NCI-H1417 treated with DMSO at 0.1 percent for 48 hours (cell line): Measurements from ENCODE around the gene FOXB1.

Experiments used
- DNase-seq: peaks from one replicate; lab custom pipeline; 2025; lab: John Stamatoyannopoulos, UW

Gene FOXB1

DNA sequence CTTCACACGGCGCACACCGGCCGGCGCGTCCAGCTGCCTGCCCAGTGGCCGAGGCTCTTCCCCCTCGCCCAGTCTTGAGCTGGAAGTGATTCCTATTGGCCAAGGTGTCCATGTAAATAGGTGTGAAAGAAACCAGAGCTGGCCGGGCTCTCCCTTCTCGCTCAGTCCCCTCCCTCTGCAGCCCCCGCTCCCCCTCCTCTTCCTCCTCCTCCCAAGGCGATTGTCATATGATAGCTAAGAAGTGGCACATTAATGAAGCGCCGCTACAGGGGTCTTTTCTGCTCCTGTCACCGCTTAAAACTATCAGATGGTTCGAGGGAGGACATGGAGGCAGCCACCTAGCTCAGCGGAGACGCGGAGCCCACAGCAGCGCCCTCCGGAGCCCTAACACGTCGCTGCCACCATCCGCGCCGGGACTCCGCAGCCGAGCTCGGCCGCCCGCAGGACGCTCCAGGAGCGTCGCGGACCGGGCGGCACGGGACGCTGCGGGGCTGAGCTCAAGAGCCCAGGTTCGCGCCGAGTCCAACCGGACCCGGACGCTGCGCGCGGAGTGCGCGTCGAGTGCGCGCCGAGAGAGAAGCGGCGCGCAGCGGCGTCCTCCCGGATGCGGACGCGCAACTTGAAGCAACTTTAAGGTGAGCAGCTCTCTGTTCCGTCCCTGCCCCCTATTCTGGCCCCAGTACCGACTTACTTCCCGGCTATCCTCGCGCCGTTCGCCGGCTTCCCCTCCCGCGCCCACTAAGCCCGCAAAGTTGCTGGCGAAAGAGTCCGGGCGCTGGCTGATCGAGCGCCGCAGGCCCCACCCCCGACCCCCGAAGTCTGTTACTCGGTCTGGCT, at the start of gene FOXB1:
Gene FOXB1, plus strand, starts transcription at position 303 of the 837 bp plus-strand sequence. CDS start 653 bp downstream, outside the sequence.
- no peak for DNase-seq

- no peak for DNase-seq
These were observed 45.8 kb upstream of the FOXB1 start for GRCh38 chr15:59958288-59958687.

DNA sequence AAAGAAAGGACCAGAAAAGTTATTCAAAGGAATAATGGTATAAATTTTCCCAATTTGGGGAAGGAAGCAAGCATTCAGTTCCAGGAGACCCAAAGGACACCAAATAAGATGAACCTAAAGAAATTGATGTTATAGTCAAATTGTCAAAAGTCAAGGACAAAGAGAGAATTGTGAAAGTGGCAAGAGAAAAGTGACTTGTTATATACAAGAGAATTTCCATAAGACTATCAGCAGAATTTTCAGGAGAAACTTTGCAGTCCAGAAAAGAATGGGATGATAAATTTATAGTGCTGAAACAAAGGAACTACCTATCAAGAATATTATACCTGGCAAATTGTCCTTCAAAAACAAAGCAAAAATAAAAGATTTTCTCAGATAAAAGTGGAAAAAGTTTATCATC, 43.8 kb upstream of the FOXB1 start:
- DNase-seq = no peak

DNA sequence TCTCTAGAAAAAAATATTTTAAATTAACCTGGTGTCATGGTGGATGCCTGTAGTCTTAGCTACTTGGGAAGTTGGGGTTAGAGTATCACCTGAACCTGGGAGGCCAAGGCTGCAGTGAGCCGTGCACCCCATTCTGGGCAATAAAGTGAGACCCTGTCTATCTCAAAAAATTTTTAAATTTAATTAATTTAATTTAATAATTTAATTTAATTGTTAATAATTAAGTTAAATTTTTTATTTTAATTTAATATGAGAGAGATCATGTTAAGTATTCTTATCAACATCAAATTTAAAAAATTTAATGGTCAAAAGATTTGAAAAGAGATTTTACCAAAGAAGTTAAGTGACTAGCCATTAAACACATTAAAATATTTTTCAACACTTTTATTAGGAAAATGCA, 40.8 kb upstream of the FOXB1 start:
- no peak for DNase-seq

GRCh38 chr15:59963925-59964324, 40.2 kb upstream of the FOXB1 start:
- no peak for DNase-seq

DNA sequence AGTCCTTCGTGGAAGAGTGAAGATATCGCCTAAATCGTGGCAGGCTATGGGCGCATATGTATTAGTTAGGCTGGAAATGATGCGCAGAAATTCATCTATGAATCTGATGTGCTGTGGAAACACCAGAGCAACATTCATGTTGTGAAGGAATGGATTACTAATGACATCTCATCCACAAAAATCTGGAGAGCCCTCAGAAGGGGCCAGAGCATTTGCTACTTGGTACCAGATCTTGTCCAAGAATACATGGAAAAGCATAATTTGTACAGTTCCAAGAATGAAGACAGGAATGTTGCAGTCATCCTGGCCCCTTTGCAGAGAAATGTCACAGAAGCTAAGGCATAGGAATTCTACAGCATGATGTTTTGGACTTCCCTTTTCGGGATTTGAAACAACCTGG, 38.4 kb upstream of the FOXB1 start:
- DNase-seq = no peak

DNA sequence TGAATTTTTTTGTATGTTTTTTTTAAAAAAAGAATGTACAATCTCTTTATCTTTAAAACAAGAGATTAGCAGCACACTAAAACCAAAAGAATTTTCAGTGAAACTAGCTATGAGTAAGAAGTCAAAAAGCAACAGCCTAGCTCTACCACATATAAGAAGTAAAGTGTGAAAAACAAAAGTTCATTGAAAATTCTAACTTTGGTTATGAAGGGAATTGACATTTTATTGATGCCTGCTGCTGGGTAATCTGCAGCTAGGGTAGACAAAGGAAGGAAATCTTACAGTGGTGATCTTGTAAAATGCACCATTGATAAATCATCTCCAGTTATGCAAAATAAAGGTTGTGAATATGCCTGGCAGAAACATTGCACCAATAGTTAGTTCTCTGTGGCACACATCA, 37.8 kb upstream of the FOXB1 start:
- DNase-seq = no peak

GRCh38 chr15:59968314-59968713, 35.8 kb upstream of the FOXB1 start:
- no peak for DNase-seq

DNA sequence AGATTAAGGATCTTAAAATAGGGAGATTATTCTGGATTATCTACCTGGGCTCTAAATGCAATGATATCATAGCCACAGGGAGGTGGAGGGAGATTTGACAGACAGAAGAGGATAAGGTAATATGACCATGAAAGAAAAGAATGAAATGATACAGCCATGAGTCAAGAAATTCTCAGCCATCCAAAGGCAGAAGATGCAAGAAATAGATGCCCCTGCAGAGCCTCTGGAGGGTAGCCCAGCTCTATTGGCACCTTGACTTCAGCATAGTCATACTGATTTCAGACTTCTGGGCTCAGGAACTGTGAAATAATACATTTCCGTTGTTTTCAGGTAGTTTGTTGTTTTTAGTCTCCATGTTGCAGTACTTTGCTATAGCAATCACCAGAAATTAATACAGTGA, 31.9 kb upstream of the FOXB1 start:
- DNase-seq = no peak

DNA sequence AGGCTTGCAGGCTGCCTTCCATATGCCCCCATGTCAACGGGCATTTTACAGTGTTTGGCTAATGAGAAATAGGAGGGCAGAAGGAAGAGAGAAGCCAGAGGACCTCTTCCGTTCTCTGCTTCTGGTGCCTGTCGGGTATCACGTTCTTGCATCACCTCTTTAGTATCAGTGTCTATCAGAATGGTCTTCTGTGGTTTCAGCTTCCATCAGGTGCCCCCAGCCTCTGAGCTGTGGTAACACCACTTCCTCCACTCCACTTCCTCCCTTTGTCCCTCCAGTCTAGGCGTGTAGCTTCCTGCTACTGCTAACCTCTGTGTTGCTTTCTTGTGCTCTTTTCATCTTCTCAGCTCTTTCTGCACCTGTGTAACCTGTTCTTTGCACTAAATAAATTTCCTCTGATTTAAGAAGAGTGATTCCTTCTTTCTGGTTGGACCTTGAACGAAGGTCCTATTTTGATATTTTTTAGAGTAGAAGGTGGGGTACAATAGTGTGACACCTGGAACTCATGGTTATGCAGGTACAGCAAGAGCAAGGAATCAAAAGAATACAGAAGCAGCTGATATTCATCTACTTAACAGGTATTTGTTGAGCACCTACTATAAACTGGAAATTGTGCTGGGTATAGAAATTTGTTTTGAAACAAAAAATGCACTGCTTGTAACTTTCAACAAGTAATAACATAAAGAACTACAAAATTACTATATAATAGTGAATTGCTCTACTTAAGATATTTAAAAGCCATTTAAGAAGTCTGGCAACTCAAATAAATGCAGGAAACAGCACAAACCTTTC, 27.4 kb upstream of the FOXB1 start:
- no peak for DNase-seq

- DNase-seq = peak; percentile 89
These were observed 12.3 kb upstream of the FOXB1 start for GRCh38 chr15:59991834-59992233.

- DNase-seq = no peak
These were observed 10.9 kb upstream of the FOXB1 start for GRCh38 chr15:59993041-59993750.

DNA sequence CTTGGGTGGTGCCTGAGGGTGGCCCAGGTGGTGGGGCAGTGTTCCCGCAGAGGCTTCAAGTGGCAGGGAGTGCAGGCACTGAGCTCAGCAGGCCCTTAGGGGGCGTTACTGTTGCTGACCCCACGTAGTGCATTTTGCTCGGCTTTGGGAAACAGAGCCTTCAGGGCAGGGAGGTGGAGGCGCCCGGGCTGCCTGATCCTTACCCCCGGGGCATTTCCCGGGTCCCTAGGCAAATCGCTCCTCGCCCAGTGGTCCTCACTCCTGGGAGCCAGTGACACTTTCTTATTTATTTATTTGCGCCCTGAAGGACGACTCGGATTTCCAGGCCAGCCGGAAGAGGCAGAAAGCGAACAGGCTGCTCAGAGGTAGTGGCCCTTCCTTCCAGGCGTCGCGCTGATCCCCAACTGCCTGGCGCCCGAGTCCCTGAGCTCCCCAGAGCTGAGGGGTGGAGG, 10.1 kb upstream of the FOXB1 start:
- DNase-seq = no peak

DNA sequence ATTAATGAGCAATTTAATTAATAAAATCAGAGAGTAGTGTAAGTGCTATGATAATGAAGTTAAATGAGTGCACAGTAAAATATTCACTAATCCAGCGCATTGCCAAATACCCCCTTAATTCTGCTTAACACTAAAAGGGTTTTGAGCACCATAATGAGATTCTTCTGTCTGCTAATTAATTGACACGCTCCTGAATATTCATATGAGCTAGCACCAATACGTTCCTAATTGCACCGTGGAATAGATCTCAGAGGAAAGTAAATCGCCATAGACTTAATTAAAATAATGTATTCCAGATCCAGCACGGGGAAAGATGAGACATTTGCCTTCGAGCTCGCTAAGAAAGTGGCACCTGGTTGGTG, 9.6 kb upstream of the FOXB1 start:
- no peak for DNase-seq

GRCh38 chr15:59994888-59995557, 9.1 kb upstream of the FOXB1 start:
- no peak for DNase-seq

DNA sequence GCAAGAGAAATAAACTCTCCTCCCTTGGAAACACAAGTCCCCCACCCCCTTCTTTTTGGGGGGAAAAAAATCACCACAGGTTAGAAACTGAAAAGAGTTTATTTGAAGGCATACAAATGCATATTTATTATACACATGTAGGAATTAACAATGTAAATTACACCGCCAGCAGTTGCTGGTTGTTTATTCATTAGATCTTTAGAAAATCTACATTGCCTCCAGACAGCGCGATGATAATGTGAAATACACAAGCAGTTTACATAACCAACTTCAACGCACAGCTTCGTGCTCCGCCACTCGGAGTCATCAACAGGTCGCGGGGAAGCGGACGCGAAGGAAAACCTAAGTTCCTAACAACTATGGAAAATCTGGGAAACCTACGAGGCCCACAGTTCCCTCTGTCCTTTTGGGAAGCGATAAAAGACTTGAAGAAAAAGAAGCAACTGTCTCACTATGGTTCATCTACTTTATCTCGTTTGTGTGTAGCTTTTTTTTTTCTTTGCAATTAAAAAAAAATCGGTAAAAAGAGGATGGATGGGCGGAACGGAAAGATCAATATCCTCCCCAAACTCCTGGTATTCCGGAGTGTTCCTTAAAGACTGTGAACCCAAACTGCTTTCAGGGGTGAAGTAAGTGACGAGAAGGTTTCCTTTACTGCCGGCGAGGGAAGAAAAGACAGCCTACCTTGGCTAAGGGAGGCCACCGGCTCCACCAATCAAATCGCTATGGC, 8.4 kb upstream of the FOXB1 start:
- DNase-seq = no peak

GRCh38 chr15:59996298-59997041, 7.6 kb upstream of the FOXB1 start:
- no peak for DNase-seq

GRCh38 chr15:59997070-59997701, 6.9 kb upstream of the FOXB1 start:
- DNase-seq = peak; percentile 95

DNA sequence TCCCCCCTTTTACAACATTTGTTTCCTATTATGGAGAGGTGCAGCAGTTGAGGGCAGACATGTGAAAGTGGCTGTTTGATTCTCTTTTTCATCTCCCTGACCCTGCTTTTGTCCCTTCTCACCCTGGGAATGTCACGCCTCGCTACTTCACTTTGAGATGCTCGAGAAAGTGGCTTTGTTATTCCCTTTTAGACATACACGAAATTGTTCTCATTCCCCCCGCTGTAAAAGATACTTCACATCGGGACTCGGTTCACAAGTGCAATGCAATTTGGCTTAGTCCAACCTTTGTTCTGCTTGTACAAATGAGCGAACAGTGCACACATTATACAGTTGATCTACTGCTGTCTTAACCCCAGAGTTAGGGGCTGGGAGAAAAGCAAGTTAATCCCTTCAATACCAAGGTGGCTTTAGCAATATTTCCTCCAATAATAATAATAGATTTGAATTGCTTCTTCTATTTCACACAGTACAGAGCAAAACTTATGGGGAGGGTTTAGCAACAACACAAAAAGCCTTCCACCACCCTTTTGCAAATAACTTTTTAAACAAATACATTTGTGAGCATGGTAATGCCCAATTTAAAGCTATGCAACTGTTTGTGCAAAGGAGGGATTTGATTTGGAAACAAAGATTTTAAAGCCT, 5.7 kb upstream of the FOXB1 start:
- peak; percentile 65 for DNase-seq
